SK-N-SH (cell line): ENCODE data around the gene GDF3. TPM values are rescaled to one million over a fixed set of nuclear protein-coding genes. Genes with fewer than 3 reads are reported as not detected.

Experiments
- CTCF ChIA-PET: fragments of 300-600, 350-600 bp; formaldehyde crosslinking; extraction: SDS; loops from one replicate; lab custom pipeline; 2021; lab: Yijun Ruan, JAX
- POLR2A ChIA-PET: fragments of 350-600 bp; sonication (Branson Sonifier 250); formaldehyde crosslinking; extraction: SDS; loops from one replicate; lab custom pipeline; 2020; ENCODE audit warnings: antibody characterized with exemption, inconsistent platforms; lab: Yijun Ruan, JAX
- DNase-seq: peaks from one replicate; pipeline ENCODE4 v3.0.0; 2012
- H2AFZ ChIP-seq: fragments of 200-600 bp; sonication (generic); 2 replicates; pipeline ENCODE4 v1.8.1; 2016; ENCODE audit warnings: antibody characterized with exemption, mild to moderate bottlenecking, low read depth
- H3F3A ChIP-seq: fragments of 200-600 bp; sonication (generic); replicated peaks from 2 replicates; pipeline ENCODE3; 2016; ENCODE audit warnings: antibody characterized with exemption, mild to moderate bottlenecking; ENCODE audit not compliant: insufficient read depth
- H3K27ac ChIP-seq, 2 experiments: fragments of 200-500 bp in 1 of 2; fragments of 200-600 bp in 1 of 2; sonication (Bioruptor generic) in 1 of 2; sonication (generic), shearing (Covaris generic) in 1 of 2; 2 replicates each; pipeline versions ENCODE4 v1.5.1 to v1.6.1; 2014 to 2016; ENCODE audit warnings: low read depth in 2 of 2, inconsistent platforms in 1 of 2, low read length in 1 of 2, mild to moderate bottlenecking in 1 of 2, mixed read lengths in 1 of 2
- H3K27me3 ChIP-seq: fragments of 200-600 bp; sonication (generic), shearing (Covaris generic); 2 replicates; pipeline ENCODE4 v1.6.1; 2016; ENCODE audit warnings: mixed run types; ENCODE audit not compliant: insufficient read depth
- H3K36me3 ChIP-seq, 2 experiments: fragments of 200-500 bp in 1 of 2; fragments of 200-600 bp in 1 of 2; sonication (Bioruptor generic) in 1 of 2; sonication (generic) in 1 of 2; replicated peaks in 1 of 2; 2 replicates each; pipeline versions ENCODE3 to v1.5.1; 2014 to 2016; ENCODE audit warnings: low read length in 1 of 2, mild to moderate bottlenecking in 1 of 2; ENCODE audit not compliant: insufficient read depth in 2 of 2, control insufficient read depth in 1 of 2
- H3K4me1 ChIP-seq, 2 experiments: fragments of 200-500 bp in 1 of 2; fragments of 200-600 bp in 1 of 2; sonication (Bioruptor generic) in 1 of 2; sonication (generic), shearing (Covaris generic) in 1 of 2; 2 replicates each; pipeline versions ENCODE4 v1.5.1 to v1.6.1; 2014 to 2016; ENCODE audit warnings: low read depth in 1 of 2, low read length in 1 of 2, mixed run types in 1 of 2; ENCODE audit not compliant: insufficient read depth in 2 of 2, control insufficient read depth in 1 of 2
- H3K4me2 ChIP-seq: fragments of 200-600 bp; sonication (generic), shearing (Covaris generic); 2 replicates; pipeline ENCODE4 v1.6.1; 2017; ENCODE audit warnings: mixed run types
- H3K4me3 ChIP-seq, 2 experiments: fragments of 200-500 bp in 1 of 2; fragments of 200-600 bp in 1 of 2; sonication (Bioruptor generic) in 1 of 2; sonication (generic), shearing (Covaris generic) in 1 of 2; 2 replicates each; pipeline versions ENCODE4 v1.5.1 to v1.8.1; 2014 to 2016; ENCODE audit warnings: low read depth in 2 of 2, inconsistent platforms in 1 of 2, low read length in 1 of 2, mild to moderate bottlenecking in 1 of 2, mixed read lengths in 1 of 2, moderate library complexity in 1 of 2
- H3K79me2 ChIP-seq: fragments of 200-600 bp; sonication (generic); 2 replicates; pipeline ENCODE4 v1.8.1; 2017; ENCODE audit warnings: mild to moderate bottlenecking; ENCODE audit not compliant: insufficient read depth
- H3K9ac ChIP-seq: fragments of 200-600 bp; sonication (generic); 2 replicates; pipeline ENCODE4 v1.6.1; 2017; ENCODE audit warnings: mixed run types
- H3K9me2 ChIP-seq: fragments of 200-600 bp; sonication (generic); 2 replicates; pipeline ENCODE4 v1.6.1; 2017; ENCODE audit warnings: mixed run types
- H3K9me3 ChIP-seq: fragments of 200-600 bp; sonication (generic); 2 replicates; pipeline ENCODE4 v1.6.1; 2017; ENCODE audit warnings: mixed run types, mild to moderate bottlenecking, moderate library complexity
- H4K20me1 ChIP-seq: fragments of 200-600 bp; sonication (generic); 2 replicates; pipeline ENCODE4 v1.6.1; 2017; ENCODE audit warnings: mild to moderate bottlenecking, mixed run types; ENCODE audit not compliant: insufficient read depth
- EZH2phosphoT487 ChIP-seq: fragments of 200-600 bp; sonication (generic); IDR thresholded peaks from 2 replicates; pipeline ENCODE4 v1.6.1; 2017; ENCODE audit warnings: low read depth, mixed run types, mild to moderate bottlenecking, antibody characterized with exemption, moderate library complexity, borderline replicate concordance
- FOXM1 ChIP-seq: IDR thresholded peaks from 2 replicates; pipeline ENCODE4 v1.4.0; 2012; ENCODE audit warnings: low read depth, mild to moderate bottlenecking
- GATA2 ChIP-seq: sonication (generic); formaldehyde crosslinking; IDR thresholded peaks from 2 replicates; pipeline ENCODE4 v1.5.0; 2020; ENCODE audit warnings: mild to moderate bottlenecking, missing genetic modification reagents
- MEF2A ChIP-seq: IDR thresholded peaks from 2 replicates; pipeline ENCODE4 v1.4.0; 2012; ENCODE audit warnings: low read depth, borderline replicate concordance
- MXI1 ChIP-seq: IDR thresholded peaks from 2 replicates; pipeline ENCODE4 v1.6.1; 2012; ENCODE audit warnings: mild to moderate bottlenecking, low read depth, low read length, improper control_type of control experiment
- NFIC ChIP-seq: IDR thresholded peaks from 2 replicates; pipeline ENCODE4 v1.4.0; 2012; ENCODE audit warnings: borderline replicate concordance
- POLR2AphosphoS5 ChIP-seq: IDR thresholded peaks from 2 replicates; pipeline ENCODE4 v1.6.1; 2012; ENCODE audit warnings: low read depth, low read length
- SMC3 ChIP-seq: IDR thresholded peaks from 2 replicates; pipeline ENCODE4 v1.6.1; 2012; ENCODE audit warnings: low read depth, low read length, improper control_type of control experiment
- YY1 ChIP-seq: IDR thresholded peaks from 2 replicates; pipeline ENCODE4 v1.4.0; 2012; ENCODE audit warnings: low read depth, mild to moderate bottlenecking
- WGBS: methylation state at CpG from one replicate; pipeline ENCODE4 v1.1.6; 2017; ENCODE audit warnings: low lambda C conversion rate; 5-methylcytosine and 5-hydroxymethylcytosine counted together
- polyA plus RNA-seq, 3 experiments: library from polyadenylated mRNA; depleted of rRNA; stranded (reverse); fragments of >200 nt; gene quantifications; 2 replicates each; pipeline ENCODE4 v1.2.3, GENCODE V29; 2012
- TF ChIP-seq, protein P1 (sequence below): fragments of 150-350 bp; IDR thresholded peaks from 2 replicates; pipeline ENCODE4 v1.6.1; 2016; ENCODE audit warnings: mild to moderate bottlenecking, low read depth, low read length
- TF ChIP-seq, protein P2 (sequence below): IDR thresholded peaks from 2 replicates; pipeline ENCODE4 v1.6.1; 2012; ENCODE audit warnings: mild to moderate bottlenecking, low read depth, low read length, moderate library complexity

Gene GDF3
- polyA plus RNA-seq, 1 of the 3 experiments (the other 2 are of a cell fraction) = not detected

GRCh38 chr12:7719946-7720730, 24.6 kb upstream of the GDF3 start:
- Histone ChIP-seq H4K20me1 (no peaks in the 10 kb centered on the region), H3K9me3 (no peaks in the 10 kb centered on the region), H3K9ac (no peak overlapping the region), H3K36me3 (no peaks in the 10 kb centered on the region), H3K79me2 (no peaks in the 10 kb centered on the region), H3K27me3 (peaks cover 15% of the 10 kb centered on the region; the same call in 1 of the 2 replicates), H2AFZ (no peak overlapping the region), H3K4me3 (no peak overlapping the region), H3K4me2 (no peak overlapping the region), H3K9me2 (no peaks in the 10 kb centered on the region), H3K4me1 (no peaks in the 10 kb centered on the region), H3F3A (no peaks in the 10 kb centered on the region), H3K27ac (no peak overlapping the region)
- no peak for DNase-seq
- no peak for TF ChIP-seq GATA2 (CRISPR knock-in tag)
- TF ChIP-seq, protein P1, sequence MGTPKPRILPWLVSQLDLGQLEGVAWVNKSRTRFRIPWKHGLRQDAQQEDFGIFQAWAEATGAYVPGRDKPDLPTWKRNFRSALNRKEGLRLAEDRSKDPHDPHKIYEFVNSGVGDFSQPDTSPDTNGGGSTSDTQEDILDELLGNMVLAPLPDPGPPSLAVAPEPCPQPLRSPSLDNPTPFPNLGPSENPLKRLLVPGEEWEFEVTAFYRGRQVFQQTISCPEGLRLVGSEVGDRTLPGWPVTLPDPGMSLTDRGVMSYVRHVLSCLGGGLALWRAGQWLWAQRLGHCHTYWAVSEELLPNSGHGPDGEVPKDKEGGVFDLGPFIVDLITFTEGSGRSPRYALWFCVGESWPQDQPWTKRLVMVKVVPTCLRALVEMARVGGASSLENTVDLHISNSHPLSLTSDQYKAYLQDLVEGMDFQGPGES = no peak
- no peak for TF ChIP-seq NFIC
- TF ChIP-seq MEF2A = no peak
- TF ChIP-seq YY1 = no peak
- TF ChIP-seq MXI1 = no peak
- no peak for TF ChIP-seq SMC3
- ChIA-PET CTCF (no interaction called here), POLR2A (no interaction called here)
- WGBS = 14% methylated on average over 15 of the region's 15 CpGs

GRCh38 chr12:7716381-7716780, 20.8 kb upstream of the GDF3 start:
- no peaks in the 10 kb centered on the region for H3K9me2 ChIP-seq
- H3K4me1 ChIP-seq = no peaks in the 10 kb centered on the region
- POLR2A ChIA-PET = no interaction called here
- H3F3A ChIP-seq = no peaks in the 10 kb centered on the region
- no peak overlapping the region for H3K4me3 ChIP-seq
- no peak for DNase-seq
- no peaks in the 10 kb centered on the region for H3K9me3 ChIP-seq
- no peaks in the 10 kb centered on the region for H3K79me2 ChIP-seq
- H3K27me3 ChIP-seq = peaks cover 38% of the 10 kb centered on the region; the same call in 1 of the 2 replicates
- 2% methylated on average over 5 of the region's 5 CpGs for WGBS
- no peaks in the 10 kb centered on the region for H3K36me3 ChIP-seq
- H3K4me2 ChIP-seq = no peak overlapping the region
- no peak overlapping the region for H3K9ac ChIP-seq
- CTCF ChIA-PET = interaction anchor here (0.6 kb wide), 1 partner anchor 1333 kb away, joined by 3 read pairs; no protein-coding TSS in a partner anchor
- no peak for TF ChIP-seq EZH2phosphoT487
- TF ChIP-seq FOXM1 = no peak
- no peak for TF ChIP-seq POLR2AphosphoS5
- TF ChIP-seq, protein P2, sequence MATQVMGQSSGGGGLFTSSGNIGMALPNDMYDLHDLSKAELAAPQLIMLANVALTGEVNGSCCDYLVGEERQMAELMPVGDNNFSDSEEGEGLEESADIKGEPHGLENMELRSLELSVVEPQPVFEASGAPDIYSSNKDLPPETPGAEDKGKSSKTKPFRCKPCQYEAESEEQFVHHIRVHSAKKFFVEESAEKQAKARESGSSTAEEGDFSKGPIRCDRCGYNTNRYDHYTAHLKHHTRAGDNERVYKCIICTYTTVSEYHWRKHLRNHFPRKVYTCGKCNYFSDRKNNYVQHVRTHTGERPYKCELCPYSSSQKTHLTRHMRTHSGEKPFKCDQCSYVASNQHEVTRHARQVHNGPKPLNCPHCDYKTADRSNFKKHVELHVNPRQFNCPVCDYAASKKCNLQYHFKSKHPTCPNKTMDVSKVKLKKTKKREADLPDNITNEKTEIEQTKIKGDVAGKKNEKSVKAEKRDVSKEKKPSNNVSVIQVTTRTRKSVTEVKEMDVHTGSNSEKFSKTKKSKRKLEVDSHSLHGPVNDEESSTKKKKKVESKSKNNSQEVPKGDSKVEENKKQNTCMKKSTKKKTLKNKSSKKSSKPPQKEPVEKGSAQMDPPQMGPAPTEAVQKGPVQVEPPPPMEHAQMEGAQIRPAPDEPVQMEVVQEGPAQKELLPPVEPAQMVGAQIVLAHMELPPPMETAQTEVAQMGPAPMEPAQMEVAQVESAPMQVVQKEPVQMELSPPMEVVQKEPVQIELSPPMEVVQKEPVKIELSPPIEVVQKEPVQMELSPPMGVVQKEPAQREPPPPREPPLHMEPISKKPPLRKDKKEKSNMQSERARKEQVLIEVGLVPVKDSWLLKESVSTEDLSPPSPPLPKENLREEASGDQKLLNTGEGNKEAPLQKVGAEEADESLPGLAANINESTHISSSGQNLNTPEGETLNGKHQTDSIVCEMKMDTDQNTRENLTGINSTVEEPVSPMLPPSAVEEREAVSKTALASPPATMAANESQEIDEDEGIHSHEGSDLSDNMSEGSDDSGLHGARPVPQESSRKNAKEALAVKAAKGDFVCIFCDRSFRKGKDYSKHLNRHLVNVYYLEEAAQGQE = no peak
- TF ChIP-seq, protein P1 = no peak
- H2AFZ ChIP-seq = no peak overlapping the region
- no peaks in the 10 kb centered on the region for H4K20me1 ChIP-seq
- no peak overlapping the region for H3K27ac ChIP-seq
